Activated CD8-positive, alpha-beta memory T cell treated with anti-CD3 and anti-CD28 coated beads for 48 hours (primary cell): Measurements from ENCODE around the gene RIN2.

Experiments
- DNase-seq, 3 experiments: peaks; one replicate each; pipeline ENCODE4 v3.0.0-alpha.2; 2020; ENCODE audit warnings: low read depth in 2 of 3, low spot score in 2 of 3

Gene RIN2

DNA sequence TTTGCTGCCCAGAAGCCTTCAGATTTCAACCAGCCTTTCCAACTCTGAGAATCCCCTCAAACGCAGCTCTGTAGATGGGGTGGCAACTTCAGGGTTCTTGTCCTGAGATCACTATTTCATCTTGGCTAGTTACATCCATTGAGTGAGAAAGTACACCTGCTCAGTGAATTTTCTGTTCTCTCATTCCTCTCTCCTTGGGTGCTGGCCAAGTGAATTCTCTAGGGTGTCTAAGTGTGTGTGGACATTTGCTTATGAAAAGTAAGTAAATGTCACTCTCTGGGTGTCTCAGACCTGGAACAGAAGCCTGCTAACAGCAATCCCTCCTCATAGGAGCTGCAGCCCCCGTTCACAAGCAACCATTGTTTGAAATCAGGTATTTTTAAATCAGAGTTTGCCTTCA lies 3.8 kb downstream of the RIN2 start:
- DNase-seq = no peak

GRCh38 chr20:19764207-19764606 lies 6.1 kb downstream of the RIN2 start:
- DNase-seq = no peak

DNA sequence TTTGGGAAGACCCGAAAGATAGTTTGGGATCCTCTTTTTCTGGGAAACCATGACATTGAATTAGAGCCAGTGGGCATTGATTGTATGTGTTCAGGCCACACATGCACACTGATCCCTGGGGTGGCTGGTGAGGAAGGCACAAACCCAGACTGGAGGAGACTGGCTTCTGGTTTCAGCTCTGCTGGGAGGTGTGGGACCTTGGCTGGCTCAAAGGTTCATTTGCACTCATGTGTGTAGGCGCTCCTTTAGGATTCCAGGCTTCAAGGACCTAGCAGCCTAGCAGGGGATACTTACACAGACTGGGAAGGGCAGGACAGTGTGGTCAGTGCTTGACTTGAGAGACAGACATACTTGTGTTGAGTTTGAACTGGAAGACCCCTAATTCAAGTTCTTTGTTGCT lies 7.2 kb downstream of the RIN2 start:
- DNase-seq = no peak

DNA sequence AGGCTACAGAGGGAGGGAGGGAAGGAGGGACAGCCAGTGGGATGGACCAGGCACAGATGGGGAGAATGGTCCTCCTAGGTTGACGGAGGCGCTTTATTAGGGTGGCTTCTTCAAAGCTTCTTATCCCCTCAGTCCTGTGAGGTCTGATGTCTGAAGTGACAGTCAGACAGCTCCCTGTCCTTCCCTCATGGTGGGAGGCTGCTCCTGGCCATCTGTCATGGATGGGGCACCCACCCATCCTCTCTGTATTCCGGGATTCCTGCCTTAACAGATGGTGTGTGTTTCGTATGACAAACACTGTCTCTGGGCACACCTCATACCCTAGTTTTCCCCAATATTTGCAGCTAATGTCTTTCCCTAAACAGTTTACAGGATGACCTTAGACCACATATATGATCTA lies 7.9 kb downstream of the RIN2 start:
- DNase-seq = no peak

- DNase-seq = no peak
Measured at GRCh38 chr20:19767070-19767469, 9.0 kb downstream of the RIN2 start.

- DNase-seq = no peak
Measured at GRCh38 chr20:19768325-19768842, 10.3 kb downstream of the RIN2 start.

DNA sequence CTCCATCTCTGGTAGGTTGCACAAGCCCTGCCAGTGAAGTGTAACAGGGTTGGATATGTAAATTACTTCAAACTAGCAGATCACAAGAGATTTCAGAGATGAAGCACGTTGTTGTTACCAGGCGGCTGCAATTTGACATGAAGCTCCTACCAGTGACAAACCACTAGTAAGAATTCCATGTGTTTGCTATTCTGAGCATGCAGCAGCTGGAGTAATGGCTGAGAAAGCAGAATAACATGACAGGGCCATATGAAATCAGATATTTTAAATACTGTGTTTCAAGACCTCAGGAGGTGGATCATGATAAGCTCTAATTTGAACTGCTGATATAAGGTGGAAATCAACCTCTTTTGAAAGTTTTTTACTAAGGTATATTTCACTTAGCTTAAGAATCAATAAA lies 11.4 kb downstream of the RIN2 start:
- no peak for DNase-seq

DNA sequence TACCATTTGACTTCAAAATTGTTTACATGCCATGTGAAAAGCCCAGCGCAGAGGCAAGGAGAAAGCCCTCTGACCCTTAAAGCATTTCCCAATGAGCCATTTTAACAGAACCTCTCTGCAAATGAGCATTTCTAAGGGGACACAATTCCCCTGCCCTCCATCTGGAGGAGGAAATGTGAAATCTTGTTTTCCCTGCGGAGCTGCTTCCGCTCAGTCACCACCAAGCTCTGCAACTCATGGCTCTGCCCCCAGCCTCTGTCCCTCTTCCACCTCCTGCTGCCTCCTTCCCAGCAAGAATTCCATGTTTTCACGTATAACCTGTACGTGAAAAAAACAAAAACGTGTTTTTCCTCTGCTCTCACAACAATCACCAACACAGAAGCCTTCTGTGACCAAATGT lies 12.3 kb downstream of the RIN2 start:
- DNase-seq = no peak

GRCh38 chr20:19771031-19771430 lies 13.0 kb downstream of the RIN2 start:
- no peak for DNase-seq

DNA sequence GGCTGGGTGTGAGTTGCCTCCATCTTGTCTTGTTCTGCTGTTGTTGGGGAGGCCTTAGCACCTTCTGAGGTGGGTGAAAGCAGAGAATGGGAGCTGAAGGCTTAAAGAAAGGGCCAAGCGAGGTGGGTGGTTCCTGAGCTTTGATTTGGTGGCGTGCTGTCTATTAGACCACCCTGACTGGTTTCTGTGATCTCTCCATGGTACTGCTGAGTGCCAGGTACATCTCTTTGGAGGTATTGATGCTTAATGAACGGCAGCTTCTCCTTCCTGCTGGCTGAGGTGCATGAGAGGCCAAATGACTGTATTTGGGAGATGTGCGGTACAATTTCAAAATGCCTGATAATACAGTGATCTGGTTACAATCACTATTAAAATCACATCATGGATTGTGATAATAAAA lies 15.4 kb downstream of the RIN2 start:
- no peak for DNase-seq

DNA sequence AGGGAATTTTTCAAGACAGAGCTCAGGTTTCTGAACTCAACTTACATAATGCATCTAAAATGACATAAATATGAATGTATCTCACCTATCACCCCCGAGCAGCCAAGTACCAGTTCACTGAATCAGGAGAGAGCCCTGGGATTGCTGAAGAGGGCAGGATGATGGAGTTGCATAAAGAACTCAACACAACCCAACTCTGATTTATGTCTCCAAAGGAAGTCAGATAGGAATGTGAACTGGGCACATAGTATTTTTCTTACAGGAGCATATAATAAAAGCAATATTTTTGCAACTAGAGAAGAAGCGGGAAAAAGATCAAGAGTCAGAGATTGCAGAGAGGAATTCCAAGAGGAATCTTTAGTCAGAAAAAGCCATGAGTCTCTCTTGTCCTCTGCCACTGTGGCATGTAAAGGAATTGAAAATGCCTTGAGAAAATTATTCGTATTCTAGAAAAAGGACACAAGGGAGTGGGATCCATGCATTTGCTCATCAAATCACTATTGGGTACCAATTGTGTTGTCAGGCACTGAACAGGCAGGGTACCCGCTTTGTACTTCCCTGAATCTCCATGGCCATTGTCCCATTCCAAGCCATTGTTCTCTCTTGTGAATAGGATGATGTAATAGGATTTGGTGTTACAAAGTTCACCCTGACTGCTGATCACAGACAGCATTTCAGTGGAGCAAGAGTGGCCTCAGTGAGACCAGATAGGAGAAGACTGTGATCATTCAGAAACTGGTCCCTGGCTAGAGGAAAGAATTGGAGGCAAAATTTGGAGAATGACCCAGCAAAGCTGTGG lies 16.3 kb downstream of the RIN2 start:
- no peak for DNase-seq

DNA sequence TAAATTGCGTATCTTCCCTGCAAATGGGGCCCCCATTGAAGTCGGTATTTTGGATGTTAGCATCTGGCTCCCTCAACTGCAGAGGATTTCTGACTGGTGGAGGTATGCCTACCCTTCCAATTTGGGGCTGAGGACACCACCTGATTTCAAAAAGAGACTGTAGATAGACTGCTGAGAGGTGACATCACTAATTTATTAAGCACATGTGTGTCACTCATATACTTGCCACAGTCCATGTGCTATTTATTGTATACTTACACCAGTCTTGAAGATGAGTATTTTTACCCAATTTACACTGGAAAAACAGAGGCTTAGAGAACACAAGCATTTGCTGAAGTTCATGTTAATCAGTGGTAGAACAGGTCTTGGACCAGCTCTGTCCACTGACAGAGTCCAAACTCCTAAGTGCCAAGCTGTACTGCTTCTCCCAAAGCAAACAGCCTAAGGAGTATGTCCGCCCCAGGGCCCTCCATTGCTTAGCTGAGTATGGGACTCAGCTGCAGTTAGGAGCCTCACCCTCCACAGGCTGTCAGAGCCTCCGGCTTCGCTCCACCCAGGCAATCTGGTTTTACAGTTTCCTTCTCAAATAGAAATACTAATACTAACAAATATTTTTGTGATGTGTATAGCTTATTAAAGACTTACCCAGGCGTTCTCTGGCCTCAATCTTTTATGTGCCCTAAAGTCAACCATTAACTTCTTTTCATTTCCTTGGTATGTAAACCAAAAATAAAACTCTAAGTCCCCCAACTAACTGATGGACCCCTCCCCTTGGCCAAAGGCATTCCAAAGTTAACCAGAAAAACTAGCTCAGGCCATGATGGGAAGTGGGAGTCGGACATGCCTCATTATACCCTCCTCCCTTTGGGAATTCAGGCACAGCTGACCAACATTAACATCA lies 17.5 kb downstream of the RIN2 start:
- DNase-seq = no peak

DNA sequence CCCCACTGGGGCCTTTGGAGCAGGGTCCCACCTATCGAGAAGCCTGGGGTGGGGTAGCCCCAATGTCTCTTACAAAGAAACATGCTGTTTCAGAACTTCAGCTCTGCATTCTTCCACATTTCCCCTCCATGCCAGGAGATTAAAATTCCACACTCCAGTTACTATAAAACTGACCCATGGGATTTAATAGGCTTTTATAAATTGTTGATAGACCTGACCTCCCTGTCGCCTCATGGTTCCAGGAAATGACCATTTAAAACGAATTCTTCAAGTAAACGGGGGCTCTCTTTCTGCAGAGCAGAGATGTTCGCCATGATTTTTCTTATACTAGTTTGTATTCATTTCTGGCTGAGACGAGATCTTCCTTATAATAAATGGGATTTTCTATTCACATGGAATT lies 19.3 kb downstream of the RIN2 start:
- DNase-seq = no peak

DNA sequence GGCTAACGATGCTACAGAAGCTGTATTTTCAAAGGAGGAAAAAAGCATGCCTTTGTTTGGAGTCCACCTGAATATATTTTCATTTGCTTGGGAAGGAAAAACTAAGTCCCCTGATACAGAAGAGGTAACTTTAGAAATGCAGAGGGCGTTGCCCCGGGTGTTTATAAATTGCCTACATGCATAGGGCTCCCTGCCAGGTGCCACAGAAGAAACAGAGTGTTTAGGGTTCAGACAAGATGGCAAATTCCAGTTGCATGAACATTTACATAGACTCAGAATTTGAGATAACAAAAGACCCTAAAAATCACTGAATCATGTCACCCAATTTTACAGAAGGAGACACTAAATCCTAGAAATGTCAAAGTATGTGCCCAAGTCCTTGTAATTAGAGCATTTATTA lies 19.9 kb downstream of the RIN2 start:
- no peak for DNase-seq

- DNase-seq = no peak
Measured at GRCh38 chr20:19778404-19778803, 20.3 kb downstream of the RIN2 start.

GRCh38 chr20:19779634-19780033 lies 21.6 kb downstream of the RIN2 start:
- no peak for DNase-seq

GRCh38 chr20:19780261-19780660 lies 22.2 kb downstream of the RIN2 start:
- no peak for DNase-seq

- no peak for DNase-seq
Measured at GRCh38 chr20:19781235-19781634, 23.2 kb downstream of the RIN2 start.

- DNase-seq = no peak
Measured at GRCh38 chr20:19782669-19783068, 24.6 kb downstream of the RIN2 start.

DNA sequence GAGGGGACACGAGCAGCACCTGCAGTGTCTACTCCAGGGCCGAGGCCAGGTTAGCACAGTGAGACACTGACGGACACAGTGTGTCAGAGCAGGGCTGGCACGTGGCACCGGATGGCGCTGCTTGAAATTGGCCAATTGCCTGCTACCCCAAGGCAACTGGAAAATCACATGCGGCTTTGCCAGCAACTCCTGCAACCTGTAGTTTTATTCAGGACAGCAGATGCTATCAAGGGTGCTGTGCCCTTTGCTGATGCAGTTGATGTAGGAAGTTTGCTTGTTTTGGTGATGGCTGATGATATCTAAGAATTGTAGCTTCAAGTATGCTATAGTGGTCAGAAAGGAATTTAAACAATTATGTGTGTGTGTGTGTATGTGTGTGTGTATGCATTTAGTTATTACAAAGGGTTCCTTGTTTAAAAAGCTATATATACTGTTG lies 25.9 kb downstream of the RIN2 start:
- no peak for DNase-seq

GRCh38 chr20:19784511-19785172 lies 26.6 kb downstream of the RIN2 start:
- no peak for DNase-seq
